T-helper 1 cell (primary cell): ENCODE results near the gene LRWD1.
A peak's percentile ranks its signal among the peaks of the same experiment; 100 is the strongest.
"Not testable (repeated sequence)": the region's sequence is repeated elsewhere in the genome, so short reads cannot be mapped to it uniquely, and the experiment has no call there.

Source experiments
- DNase-seq, 5 donors: peaks; one replicate each; pipeline ENCODE4 v3.0.0-alpha.2; 2012 to 2020

LRWD1 gene

DNA sequence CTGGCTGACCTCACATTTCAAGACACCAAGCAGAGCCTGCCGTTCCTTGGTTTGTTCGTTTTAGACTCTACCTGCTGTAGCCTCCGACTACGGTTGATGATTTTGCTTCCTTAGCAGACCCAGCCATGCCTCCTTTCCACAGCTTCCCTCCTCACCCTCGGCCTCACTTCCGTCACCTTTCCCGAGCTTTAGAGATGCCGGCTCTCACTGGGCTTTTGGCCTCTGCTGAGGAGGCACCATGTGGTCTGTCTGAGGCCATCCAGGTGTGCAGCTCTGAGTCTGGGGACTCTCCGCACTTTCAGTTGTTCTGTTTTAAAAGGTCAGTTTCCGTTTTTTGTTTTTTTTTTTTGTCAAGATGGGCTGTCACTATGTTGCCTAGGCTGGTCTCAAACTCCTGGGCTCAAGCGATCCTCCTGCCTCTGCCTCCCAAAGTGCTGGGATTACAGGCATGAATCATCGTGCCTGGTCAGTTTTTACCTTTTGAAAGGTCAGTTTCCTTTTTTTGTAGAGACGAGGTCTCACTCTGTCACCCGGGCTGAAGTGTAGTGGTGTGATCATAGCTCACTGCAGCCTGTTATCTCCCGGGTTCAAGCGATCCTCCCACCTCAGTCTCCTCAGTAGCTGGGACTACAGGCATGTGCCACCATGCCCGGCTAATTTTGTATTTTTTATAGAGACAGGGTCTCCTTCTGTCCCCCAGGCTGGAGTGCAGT lies 19.7 kb upstream of the LRWD1 start:
- no peak for DNase-seq

DNA sequence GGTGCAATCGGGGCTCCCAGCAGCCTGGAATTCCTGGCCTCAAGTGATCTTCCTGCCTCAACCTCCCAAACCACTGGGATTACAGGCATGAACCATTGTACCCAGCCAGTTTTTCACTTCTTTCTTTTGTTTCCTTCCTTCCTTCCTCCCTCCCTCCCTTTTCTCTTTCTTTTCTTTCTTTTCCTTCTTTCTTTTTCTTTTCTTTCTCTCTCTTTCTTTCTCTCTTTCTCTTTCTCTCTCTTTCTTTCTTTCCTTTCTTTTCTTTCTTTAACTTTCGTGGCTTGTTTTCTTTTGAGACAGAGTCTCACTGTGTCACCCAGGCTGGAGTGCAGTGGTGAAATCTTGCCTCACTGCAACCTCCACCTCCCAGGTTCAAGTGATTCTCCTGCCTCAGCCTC lies 19.1 kb upstream of the LRWD1 start:
- DNase-seq, result no peak

DNA sequence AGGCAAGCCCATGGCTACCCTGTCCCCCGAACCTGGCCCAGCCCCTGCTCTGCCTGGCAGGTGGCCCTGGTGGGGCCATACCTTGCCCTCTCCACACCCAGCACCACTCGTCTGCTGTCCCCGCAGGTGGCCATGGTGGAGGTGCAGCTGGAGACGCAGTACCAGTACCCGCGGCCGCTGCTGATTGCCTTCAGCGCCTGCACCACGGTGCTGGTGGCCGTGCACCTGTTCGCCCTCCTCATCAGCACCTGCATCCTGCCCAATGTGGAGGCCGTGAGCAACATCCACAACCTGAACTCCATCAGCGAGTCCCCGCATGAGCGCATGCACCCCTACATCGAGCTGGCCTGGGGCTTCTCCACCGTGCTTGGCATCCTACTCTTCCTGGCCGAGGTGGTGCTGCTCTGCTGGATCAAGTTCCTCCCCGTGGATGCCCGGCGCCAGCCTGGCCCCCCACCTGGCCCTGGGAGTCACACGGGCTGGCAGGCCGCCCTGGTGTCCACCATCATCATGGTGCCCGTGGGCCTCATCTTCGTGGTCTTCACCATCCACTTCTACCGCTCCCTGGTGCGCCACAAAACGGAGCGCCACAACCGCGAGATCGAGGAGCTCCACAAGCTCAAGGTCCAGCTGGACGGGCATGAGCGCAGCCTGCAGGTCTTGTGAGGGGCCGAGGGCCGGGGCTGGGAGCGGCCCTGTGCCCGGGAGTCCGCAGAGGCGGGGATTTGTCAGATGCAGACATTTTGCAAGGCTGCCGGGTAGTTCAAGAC lies 18.2 kb upstream of the LRWD1 start:
- no peak for DNase-seq

DNA sequence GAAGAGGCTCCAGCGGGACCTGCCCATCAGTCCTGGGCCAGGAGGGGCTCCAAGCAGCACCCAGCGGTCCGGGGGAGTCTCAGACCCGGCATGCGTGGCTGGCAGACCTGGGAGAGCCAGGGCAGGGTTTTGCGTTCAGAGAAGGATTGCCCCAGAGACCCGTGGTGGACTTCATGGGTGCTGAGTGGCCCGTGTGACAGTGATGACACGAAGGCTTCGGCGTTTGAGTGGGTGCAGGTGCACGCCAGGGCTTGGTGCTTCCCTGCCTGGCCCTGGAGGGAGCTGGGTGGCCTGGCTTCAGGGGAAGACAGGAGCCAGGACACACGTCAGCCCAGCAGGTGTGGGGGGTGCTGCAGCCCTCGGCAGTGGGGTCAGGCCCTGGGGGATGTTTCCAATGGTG lies 17.5 kb upstream of the LRWD1 start:
- no peak for DNase-seq

DNA sequence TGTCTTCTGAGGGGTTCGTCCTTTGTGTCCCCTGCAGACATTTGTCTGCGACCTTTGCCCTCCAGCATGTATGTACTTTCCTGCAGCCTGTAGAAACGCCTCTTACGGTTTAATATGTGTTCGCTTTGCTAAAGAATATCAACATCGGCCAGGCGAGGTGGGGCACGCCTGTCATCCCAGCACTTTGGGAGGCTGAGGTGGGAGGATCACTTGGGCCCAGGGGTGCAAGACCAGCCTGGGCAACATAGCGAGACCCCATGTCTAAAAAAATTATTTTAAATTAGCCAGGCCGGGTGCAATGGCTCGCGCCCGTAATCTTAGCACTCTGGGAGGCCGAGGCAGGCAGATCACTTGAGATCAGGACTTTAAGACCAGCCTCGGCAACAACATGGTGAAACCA lies 15.6 kb upstream of the LRWD1 start:
- no peak for DNase-seq

DNA sequence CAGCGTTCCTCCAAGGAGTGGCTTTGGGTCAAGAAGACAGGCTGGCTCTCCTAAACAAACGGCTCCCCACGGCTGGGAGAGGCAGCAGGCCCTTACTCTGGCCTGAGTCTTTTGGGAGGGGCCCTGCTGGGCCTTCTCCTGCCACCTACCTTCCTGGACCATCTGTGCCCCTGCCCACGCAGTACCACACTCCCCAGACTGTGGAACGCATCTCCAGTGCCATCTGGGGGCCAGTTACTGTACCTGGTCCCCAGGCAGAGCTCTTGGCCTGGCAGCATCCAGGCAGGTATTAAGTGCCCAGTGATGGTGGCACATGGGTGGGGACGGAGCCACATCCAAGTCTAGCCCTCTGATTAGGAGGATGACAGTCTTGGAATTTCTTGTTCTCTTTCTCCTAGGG lies 14.5 kb upstream of the LRWD1 start:
- peak in 3 of 5 donors; percentile 42 to 46 (median 44) for DNase-seq

DNA sequence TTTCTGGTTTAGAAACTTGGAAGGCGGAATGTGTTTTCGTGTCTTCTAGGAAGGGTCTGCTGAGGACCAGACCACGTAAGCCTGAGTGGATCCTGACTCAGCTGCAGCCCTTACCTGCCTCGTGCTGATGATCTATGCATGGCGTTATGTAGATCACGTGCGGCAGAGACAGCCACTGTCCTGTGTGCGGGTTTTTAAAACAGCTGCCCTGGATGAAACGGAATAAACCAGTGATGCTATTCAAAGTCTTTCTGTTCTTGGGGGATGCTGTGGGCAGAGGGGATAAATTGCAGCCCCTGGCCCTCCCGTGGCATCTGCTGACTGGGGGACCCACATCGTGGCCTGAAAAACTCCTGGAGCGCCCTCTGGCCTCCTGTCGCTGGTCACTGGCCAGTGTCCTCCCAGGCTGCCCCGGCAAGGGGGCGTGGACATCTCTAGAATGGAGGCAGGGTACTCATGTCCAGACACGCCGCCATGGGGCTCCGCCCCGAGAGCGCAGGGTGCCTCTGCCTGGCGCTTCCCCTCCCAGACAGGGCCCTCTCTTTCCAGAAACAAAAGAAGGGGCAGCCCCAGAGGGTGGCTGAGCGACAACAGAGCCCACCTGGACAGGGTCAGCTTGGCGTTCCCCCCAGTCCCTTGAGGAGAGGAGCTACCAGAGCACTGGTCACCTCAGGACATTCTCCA lies 13.3 kb upstream of the LRWD1 start:
- DNase-seq, result no peak

DNA sequence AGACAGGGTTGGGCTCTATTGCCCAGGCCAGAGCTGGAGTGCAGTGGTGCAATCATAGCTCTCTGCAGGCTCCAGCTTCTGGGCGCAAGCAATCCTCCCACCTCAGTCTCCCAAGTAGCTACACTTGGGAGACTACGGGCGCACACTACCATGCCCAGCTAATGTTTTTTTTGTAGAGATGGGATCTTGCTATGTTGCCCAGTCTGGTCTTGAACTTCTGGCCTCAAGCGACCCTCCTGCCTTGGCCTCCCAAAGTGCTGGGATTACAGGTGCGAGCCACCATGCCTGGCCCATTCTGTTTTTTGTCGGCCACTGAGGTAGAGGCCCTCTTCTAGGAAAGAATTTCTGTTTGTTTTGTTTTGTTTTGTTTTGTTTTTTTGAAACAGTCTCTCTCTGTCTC lies 12.3 kb upstream of the LRWD1 start:
- DNase-seq, result no peak

DNA sequence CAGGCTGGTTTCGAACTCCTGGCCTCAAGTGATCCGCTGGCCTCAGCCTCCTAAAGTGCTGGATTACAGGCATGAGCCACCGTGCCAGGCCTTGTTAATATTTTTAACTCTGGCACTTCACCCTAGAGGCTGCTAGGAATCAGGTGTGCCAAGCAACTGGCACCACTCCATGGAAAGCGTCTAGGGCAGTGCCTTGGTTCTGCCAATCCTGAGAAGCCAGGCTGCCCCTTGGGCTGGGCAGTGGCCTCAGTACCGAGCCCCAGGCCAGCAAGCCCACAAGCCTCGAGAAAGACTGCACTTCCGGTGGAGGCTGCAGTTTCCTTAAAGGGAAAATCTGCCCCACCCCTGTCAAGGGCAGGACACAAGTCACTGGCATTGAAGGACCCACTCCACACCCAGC lies 11.5 kb upstream of the LRWD1 start:
- no peak for DNase-seq

DNA sequence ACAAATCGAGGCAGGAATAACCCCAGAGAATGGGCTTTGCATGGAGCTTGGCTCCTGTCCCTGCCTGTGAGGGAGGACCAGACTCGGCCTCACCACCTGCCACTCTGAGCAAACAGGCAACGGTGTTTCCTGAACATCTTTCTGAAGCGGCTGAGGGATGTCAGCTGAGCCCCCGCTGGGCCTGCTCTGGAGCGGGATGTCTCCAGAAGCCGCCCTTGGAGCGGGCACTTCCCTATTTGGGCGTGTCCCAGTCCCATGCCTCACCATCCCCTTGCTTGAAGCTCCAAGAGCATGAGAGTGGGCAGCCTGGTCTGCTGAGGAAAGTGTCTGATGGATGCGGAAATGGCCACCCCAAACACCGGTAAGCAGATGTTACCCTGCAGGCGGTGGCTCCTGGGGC lies 10.3 kb upstream of the LRWD1 start:
- no peak for DNase-seq

DNA sequence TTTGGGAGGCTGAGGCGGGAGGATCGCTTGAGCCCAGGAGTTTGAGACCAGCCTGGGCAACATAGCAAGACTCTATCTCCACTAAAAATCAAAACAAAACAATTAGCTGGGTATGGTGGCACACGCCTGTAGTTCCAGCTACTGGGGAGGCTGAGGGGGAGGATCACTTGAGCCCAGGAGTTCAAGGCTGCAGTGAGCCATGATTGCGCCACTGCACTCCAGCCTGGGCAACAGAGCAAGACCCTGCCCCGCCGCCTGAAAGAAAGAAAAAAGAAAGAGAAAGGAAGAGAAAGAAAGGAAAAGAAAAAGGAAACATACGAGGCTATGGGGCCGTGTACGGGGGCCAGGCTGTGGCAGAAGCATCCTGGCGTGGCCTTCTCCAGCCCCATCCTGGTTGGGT lies 9.9 kb upstream of the LRWD1 start:
- DNase-seq, result not testable (repeated sequence)

DNA sequence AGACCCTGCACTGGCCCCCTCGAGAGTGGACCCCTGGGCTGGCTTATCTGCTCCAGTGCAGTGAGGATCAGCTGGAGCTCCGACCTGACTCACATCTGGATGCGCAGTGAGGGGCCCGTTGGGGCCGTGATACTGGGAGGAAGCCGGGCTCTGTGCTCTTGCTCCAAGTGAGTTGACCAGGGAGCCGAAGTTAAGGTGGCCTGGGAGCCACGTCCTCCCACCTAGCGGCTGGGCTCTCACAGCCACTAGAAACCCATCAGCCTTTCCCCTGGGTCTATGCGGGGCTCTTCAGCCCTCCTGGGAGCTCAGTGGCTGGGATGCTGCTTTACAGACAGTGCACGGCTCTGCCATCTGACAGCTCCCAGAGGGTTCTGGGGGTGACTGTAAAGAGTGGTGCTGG lies 9.2 kb upstream of the LRWD1 start:
- no peak for DNase-seq

DNA sequence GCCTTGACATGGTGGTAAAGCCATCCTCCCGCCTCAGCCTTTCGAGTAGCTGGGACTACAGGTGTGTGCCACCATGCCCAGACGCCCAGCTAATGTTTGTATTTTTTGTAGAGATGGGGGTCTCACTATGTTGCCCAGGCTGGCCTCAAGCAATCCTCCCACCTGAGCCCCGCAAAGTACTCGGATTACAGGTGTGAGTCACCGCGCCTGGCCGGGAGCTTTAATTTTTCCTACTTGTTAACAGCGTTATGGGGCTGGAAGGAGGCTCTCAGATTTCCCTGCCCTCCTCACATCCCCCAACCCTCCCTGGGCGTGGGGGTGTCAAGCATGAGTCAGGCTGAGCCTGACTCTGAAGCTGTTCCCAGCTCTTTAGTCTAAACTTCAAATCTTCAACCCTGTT lies 8.5 kb upstream of the LRWD1 start:
- no peak for DNase-seq

DNA sequence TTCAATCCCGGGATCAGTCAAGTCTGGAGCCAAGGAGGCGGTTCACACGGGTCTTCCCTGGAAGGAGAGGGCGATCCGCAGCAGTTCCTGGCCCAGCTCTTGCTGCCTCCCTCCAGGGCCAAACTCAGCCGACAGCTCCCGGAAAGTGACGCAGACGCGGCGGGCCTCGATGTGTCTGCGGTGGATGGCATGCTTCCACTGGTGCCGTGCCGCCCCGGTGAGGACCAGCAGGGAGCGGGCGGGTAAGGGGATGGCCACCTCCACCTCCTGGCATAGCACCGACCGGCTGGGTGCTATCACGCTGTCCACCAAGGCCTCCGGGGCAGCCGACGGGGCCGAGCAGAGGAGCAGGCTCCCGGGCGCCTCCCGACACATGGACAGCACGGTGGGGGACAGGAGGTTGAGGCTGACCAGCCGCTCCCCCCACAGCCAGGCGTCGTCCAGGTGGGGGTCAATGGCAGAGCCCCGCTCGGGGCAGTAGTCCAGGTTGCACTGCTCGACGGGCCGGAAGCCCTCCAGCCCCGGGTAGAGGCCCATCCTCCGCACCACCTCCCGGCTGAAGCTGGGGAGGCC lies 7.3 kb upstream of the LRWD1 start:
- DNase-seq, result no peak

DNA sequence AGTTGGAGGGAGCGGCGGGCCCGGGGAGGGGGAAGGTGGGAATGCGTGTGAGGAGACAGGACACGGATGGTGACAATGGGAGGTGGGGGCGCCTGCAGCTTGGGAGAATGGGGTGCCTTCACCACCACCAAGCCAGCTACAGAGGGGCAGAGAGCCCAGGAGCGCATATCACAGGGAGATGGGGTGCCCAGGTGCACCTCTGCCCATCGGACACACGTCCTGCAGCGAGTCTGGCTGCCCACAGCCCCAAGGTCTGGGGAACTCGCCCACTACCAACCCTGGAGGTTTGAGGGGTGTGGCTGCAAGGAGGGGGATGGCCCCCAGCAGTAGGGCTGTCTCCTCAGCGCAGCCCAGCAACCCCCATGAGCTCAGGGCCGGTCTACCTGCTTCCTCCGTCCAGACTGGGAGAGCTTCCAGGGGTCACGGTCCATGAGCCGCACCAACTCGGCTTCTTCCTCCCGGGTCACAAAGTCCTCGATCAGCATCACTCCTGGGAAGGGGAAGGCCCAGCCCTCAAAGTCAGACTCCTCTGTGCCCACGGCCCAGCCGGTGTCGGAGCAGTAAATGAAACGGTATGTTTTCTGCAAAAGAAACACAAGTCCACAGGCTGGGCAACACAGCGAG lies 5.5 kb upstream of the LRWD1 start:
- DNase-seq, result no peak

DNA sequence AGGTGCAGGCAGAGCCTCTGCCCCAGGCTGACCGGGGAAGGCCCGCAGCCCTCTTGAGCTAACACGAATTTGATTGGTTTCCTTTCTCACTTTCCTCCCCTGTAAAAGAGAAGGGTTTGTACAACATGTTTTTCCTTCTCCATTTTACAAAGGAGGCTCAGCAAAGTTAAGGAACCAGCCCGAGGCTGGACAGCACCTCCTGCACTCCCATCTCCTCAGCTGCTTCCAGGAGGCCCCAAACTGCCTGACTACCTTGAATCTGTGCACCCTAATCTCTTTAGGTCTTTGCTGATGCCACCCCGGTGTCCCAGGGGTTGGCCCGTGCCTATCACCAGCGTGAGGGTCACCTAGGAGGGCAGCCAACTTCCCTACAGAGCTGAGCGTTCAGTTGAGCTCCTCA lies 4.3 kb upstream of the LRWD1 start:
- no peak for DNase-seq

DNA sequence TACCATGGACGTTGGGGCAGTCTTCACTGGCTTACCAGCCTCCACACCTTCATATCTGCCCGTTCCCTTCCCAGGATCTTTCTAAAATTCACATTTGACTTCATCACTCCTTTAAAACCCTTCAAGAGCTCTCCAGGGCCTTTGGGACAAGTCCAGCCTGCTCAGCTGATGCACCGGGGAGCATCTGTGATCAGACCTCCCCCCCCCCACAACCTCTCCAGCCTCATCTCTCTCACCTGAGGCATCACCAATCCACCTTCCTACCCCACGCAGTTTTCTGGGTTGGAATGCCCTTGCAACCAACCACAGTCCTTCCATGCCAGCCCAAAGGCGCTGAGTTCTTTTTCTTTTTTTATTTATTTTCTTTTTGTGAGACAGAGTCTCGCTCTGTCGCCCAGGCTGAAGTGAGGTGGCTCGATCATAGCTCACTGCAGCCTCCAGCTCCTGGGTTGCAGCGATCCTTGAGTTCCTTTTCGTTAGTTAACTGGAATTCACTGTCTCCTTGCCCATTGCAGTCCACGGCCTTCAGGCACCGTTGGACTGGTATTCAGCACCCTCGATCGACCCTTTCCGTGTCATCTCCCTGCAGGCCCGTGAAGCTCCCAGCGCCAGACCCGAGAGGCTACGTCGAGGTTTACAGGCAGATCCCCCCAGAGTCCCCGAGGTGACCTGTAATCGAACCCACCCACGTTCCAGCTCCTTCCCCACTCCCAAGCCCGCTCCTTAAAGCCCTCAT lies 775 bp upstream of the LRWD1 start:
- DNase-seq, result no peak

DNA sequence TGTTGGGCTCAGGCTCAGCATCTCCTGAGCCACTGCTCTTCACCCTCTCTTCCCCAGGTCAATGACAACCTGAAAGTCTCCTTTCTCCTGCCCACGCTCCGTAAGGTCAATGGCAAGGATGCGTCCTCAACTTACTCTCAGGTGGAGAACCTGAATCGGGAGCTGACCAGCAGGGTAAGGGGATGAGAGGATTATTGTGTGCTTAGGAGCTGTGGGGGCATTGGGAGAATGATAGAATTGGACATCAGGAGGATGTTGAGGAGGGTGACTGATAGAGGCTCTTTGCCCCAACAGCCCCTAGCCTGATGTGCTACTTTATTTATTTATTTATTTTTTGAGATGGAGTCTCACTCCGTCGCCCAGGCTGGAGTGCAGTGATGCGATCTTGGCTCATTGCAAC lies 1.3 kb downstream of the LRWD1 start:
- no peak for DNase-seq

DNA sequence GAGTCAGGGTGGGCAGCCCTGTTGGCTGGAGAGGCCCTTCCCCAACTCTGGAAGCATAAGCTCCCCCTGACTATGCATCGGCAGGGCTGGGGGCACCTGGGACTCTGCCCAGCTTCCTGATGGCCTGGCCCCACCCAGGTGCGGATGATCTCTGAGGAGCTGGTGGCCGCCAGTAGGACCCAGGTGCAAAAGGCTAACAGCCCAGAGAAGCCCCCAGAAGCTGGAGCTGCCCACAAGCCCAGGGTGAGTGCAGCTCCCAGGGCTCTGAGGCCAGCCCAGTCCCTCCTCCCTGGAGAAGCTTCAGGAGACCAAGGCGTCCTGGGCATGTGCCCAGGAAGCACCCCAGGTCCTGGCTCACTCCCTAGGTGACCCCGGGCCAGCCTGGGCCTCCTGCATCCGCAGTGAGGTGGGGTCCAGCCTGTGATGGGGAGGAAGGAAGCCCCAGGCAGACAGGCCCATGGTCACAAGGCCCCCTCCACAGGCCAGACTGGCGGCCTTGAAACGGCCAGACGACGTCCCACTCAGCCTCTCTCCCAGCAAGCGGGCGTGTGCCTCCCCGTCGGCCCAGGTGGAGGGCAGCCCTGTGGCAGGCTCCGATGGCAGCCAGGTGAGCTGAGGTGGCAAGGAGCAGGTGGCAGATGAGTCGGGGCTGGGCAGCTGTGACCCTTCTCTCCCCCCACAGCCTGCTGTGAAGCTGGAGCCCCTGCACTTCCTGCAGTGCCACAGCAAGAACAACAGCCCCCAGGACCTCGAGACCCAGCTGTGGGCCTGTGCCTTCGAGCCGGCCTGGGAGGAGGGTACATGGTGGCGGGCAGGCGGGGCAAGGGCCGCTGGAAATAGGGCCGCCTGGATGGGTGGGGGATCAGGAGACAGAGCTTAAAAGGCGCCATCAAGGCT lies 3.0 kb downstream of the LRWD1 start:
- no peak for DNase-seq

DNA sequence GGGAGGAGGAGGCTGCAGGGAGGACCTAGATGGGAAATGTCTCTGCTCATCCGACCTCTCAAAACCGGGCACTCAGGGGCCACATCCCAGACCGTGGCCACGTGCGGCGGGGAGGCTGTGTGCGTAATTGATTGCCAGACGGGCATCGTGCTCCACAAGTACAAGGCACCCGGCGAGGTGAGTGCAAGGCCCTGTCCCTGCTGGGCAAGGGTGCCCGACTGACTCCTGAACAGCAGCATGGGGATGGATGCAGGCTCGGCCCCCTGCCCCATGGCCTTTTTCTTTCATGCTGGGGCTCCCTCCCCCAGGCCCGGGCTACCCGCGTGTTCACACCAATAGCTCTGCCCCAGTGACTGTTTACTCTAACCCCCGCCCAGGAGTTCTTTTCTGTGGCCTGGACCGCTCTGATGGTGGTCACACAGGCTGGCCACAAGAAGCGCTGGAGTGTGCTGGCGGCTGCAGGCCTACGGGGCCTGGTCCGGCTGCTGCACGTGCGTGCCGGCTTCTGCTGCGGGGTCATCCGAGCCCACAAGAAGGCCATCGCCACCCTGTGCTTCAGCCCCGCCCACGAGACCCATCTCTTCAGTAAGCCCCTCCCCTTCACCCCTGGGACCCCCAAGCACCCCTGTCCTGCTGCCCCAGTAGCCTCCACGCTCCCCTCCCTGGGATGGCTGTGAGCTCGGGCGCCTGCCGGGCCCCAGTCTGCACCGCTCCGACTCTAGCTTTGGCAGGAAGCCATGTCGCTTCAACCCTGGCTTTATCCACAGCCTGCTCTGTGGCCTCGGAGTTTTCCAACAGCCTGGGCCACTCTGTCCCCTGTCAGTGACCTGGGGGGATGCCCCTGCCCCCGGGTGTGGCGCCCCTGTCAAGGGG lies 3.9 kb downstream of the LRWD1 start:
- peak in 1 of 5 donors; percentile 10 for DNase-seq
